Measurements from ENCODE around the gene RPS15.
"Not testable (repeated sequence)": the region's sequence is repeated elsewhere in the genome, so short reads cannot be mapped to it uniquely, and the experiment has no call there.

Gene RPS15

GRCh38 chr19:1437609-1438008, 587 bp upstream of the RPS15 start:
- no peak overlapping the region for H3K4me3 ChIP-seq (IDR thresholded peaks at IDR 0.05; ENCODE audit: insufficient read depth, low read depth, low read length)

GRCh38 chr19:1438933-1439354, 748 bp downstream of the RPS15 start:
- no peak overlapping the region for H3K4me3 ChIP-seq (IDR thresholded peaks at IDR 0.05; ENCODE audit: insufficient read depth, low read depth, low read length)
- H3K4me2 ChIP-seq, result peak overlapping the region; percentile 58
- peaks cover 17% of the 10 kb centered on the region for H3K4me1 ChIP-seq (ENCODE audit: low read depth, poor library complexity, severe bottlenecking)
- no peak overlapping the region for H2AFZ ChIP-seq (ENCODE audit: low read depth)
- no peaks in the 10 kb centered on the region for H3K27me3 ChIP-seq (ENCODE audit: insufficient read depth, low read depth)
- H4K20me1 ChIP-seq (ENCODE audit: insufficient read depth), result peaks cover 9% of the 10 kb centered on the region
- peak overlapping the region; percentile 93 for H3K9ac ChIP-seq
- H3K79me2 ChIP-seq (ENCODE audit: insufficient read depth, low read depth), result peaks cover 24% of the 10 kb centered on the region
- no peak for TF ChIP-seq CTCF (conservative IDR thresholded peaks at IDR 0.05; ENCODE audit: low read depth, low read length)
- H3K27ac ChIP-seq, result peak overlapping the region; percentile 82
- peaks cover 11% of the 10 kb centered on the region; the same call in 1 of the 2 replicates for H3K36me3 ChIP-seq (ENCODE audit: insufficient read depth)

More at GRCh38 chr19:1437609-1438008, 587 bp upstream of the RPS15 start:
- Histone ChIP-seq H3K4me1 (ENCODE audit: low read depth, poor library complexity, severe bottlenecking) (peaks cover 9% of the 10 kb centered on the region), H3K9ac (no peak overlapping the region), H3K27ac (no peak overlapping the region; the same call in 1 of the 2 replicates), H3K4me2 (no peak overlapping the region), H3K36me3 (ENCODE audit: insufficient read depth) (peaks cover 11% of the 10 kb centered on the region; the same call in 1 of the 2 replicates), H4K20me1 (ENCODE audit: insufficient read depth) (peaks cover 9% of the 10 kb centered on the region), H3K27me3 (ENCODE audit: insufficient read depth, low read depth) (no peaks in the 10 kb centered on the region), H3K79me2 (ENCODE audit: insufficient read depth, low read depth) (peaks cover 24% of the 10 kb centered on the region), H2AFZ (ENCODE audit: low read depth) (no peak overlapping the region)
- TF ChIP-seq CTCF (conservative IDR thresholded peaks at IDR 0.05; ENCODE audit: low read depth, low read length), result no peak

- not testable (repeated sequence) for H3K27ac ChIP-seq
- H3K36me3 ChIP-seq (ENCODE audit: insufficient read depth), result peaks cover 11% of the 10 kb centered on the region; the same call in 1 of the 2 replicates
Measured at GRCh38 chr19:1439525-1440417, 1.6 kb downstream of the RPS15 start.

GRCh38 chr19:1440418-1440801, 2.2 kb downstream of the RPS15 start:
- no peak overlapping the region; the same call in 1 of the 2 replicates for H3K4me2 ChIP-seq
- H3K4me1 ChIP-seq (ENCODE audit: low read depth, poor library complexity, severe bottlenecking), result peaks cover 22% of the 10 kb centered on the region
- no peak overlapping the region for H3K27ac ChIP-seq
- H3K27me3 ChIP-seq (ENCODE audit: insufficient read depth, low read depth), result no peaks in the 10 kb centered on the region; the same call in 1 of the 2 replicates
- H3K79me2 ChIP-seq (ENCODE audit: insufficient read depth, low read depth), result peaks cover 24% of the 10 kb centered on the region
- H3K9ac ChIP-seq, result no peak overlapping the region
- H3K4me3 ChIP-seq (IDR thresholded peaks at IDR 0.05; ENCODE audit: insufficient read depth, low read depth, low read length), result no peak overlapping the region
- no peak for TF ChIP-seq CTCF (conservative IDR thresholded peaks at IDR 0.05; ENCODE audit: low read depth, low read length)
- H4K20me1 ChIP-seq (ENCODE audit: insufficient read depth), result peaks cover 9% of the 10 kb centered on the region
- no peak overlapping the region for H2AFZ ChIP-seq (ENCODE audit: low read depth)
- peaks cover 11% of the 10 kb centered on the region; the same call in 1 of the 2 replicates for H3K36me3 ChIP-seq (ENCODE audit: insufficient read depth)

More at GRCh38 chr19:1439525-1440417, 1.6 kb downstream of the RPS15 start:
- H3K27me3 ChIP-seq (ENCODE audit: insufficient read depth, low read depth); H2AFZ ChIP-seq (ENCODE audit: low read depth); H3K4me3 ChIP-seq (IDR thresholded peaks at IDR 0.05; ENCODE audit: insufficient read depth, low read depth, low read length); H4K20me1 ChIP-seq (ENCODE audit: insufficient read depth): not testable (repeated sequence)
- Histone ChIP-seq H3K79me2 (ENCODE audit: insufficient read depth, low read depth) (peaks cover 24% of the 10 kb centered on the region), H3K9ac (peak overlapping the region; percentile 93; the same call in 1 of the 2 replicates), H3K4me2 (peak overlapping the region; percentile 58), H3K4me1 (ENCODE audit: low read depth, poor library complexity, severe bottlenecking) (peaks cover 20% of the 10 kb centered on the region)

All from KMS-11 (cell line).